Posterior vena cava (tissue), 2 donors: ENCODE data around the gene TMEM52. TPM values are rescaled to one million over a fixed set of nuclear protein-coding genes. Genes with fewer than 3 reads are reported as not detected.
A peak's percentile ranks its signal among the peaks of the same experiment; 100 is the strongest.
"Not testable (repeated sequence)": the region's sequence is repeated elsewhere in the genome, so short reads cannot be mapped to it uniquely, and the experiment has no call there.

Experiments
- DNase-seq: peaks from one replicate; pipeline ENCODE4 v3.0.0-alpha.2; 2020; ENCODE audit warnings: low spot score
- intact Hi-C, 2 donors: fragments of 100-400 bp; cut with DNase I; formaldehyde crosslinking; loops; one replicate each; pipeline versions ENCODE4 v1.14.1 to v1.14.2; 2022 to 2023
- total RNA-seq, 2 donors: library from RNA; stranded (reverse); fragmentation: NEBNext Ultra II Directional; extraction: Animal tissue kit (Norgen Biotek cat#: 25700); gene quantifications; one replicate each; pipeline ENCODE4 v1.2.1, GENCODE V29; 2021
- donor health status: DM: yes; HTN: yes; CAD: no.
- donor health status: DM: yes; HTN: yes; CAD: no.

The TMEM52 gene
- total RNA-seq, 2 donors from 2014 or later: not detected

GRCh38 chr1:1934848-1935247 is 15.8 kb upstream of the TMEM52 start:
- intact Hi-C loops: loop anchor here in 1 of 2 donors (5.0 kb wide), 1 partner anchor 1637 kb away; no protein-coding TSS in a partner anchor
- DNase-seq: not testable (repeated sequence)

- peak; percentile 72 for DNase-seq
These were observed 10.8 kb upstream of the TMEM52 start for GRCh38 chr1:1929639-1930545.

DNA sequence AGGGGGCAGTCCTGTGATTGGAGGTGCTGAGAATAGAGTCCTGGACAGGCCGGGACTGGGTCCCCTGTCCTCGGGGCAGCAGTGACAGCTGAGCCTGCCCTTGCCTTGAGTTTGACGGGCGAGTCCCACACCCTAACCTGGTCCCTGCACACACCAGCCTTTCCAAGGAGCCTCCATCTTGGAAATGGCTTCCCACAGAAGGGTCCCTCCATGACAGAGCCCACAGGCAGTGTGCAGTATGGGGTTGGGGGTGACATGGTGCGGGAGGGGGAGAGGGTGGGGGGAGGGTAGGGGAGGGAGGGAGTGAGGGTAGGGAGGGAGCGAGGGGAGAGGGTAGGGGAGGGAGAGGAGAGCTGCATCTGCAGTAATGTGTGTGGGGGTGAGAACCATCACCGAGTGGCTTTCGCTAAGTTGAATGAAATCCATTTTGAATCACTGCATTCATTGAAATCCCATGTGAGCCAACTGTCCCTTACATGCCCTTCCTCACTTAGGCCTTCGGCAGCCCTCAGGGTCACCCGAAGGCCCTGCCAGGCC is 10.1 kb upstream of the TMEM52 start:
- intact Hi-C loops: no loop called here
- DNase-seq: no peak

More at GRCh38 chr1:1929639-1930545, 10.8 kb upstream of the TMEM52 start:
- intact Hi-C loops: no loop called here

DNA sequence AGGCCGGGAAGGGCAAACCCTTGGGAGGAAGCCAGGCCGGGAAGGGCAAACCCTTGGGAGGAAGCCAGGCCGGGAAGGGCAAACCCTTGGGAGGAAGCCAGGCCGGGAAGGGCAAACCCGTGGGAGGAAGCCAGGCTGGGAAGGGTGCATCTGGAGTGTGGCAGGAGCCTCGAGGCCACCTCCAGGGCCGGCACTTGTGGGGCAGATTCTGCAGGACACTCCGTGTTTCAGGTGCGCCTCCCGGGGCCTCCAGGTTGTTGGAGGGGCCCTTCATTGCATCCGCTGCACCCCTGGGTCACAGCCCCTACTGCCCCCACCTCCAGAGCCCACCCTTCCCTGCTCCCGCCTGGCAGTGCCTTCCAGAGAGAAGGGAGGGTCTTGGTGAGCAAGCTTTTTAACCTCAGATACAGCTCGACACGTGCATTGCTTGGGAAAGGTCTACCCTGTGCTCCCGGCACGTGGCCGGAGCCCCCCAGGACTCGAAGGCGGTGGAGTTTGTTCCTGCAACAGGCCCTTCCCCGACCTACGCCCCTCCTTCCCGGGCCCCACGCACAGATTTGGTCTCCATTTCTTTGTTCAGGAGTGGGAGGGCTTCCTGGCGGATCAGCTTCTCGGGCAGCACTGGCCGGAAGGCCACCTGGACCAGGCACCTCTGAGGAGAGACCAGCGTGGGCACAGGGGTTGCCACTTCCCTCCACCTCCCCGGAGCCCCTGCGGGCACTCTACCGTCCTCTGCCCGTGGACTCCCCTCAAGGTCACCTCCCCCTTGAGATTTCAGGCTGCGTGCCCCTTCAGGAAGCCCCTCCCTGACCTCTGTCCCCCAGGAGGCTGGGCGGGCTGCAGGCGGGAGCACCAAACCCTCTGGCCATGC is 9.4 kb upstream of the TMEM52 start:
- intact Hi-C loops: no loop called here
- DNase-seq: peak; percentile 58

DNA sequence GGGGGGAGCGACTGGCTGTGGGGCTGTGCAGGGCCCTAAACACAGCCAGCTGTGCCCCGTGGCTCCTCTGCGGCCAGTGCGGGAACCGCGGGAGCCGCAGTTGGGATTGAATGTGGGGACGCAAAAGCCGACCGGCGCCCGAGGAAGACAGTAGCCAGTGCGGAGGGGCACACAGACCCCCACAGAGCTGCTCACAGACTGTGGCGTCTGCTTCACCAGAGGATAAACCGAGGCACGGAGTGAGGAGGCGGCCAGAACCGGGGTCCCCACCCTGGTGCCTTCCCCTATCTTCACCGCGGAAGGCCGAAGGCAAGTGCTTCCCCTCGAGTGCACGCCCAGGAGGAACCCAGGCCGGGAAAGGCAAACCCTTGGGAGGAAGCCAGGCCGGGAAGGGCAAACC is 8.7 kb upstream of the TMEM52 start:
- intact Hi-C loops: no loop called here
- peak; percentile 72 for DNase-seq

GRCh38 chr1:1926886-1927660 is 8.0 kb upstream of the TMEM52 start:
- peak; percentile 69 for DNase-seq
- intact Hi-C loops: no loop called here

DNA sequence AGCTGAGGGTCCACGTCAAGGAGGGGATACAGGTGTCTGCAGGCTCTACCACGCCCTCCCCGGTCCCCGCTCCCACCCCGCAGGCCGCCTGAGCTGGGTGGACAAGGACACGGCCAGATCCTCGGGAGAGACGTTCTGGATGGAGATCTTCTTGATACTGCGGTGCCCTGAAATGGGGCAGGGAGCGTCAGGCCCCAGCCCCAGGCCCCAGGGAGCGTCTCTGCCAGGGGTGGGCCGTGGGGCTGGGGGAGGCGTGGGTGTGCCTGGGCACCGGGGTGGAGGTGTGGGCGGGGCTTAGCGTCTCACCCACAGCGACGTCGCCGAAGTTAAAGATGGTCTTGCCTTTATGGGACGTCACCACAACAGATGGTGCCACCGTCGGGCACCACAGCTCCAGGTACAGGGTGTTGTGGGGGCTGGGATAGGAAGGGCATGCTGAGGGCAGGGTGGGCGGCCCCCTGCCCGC is 7.3 kb upstream of the TMEM52 start:
- DNase-seq: no peak
- intact Hi-C loops: no loop called here

DNA sequence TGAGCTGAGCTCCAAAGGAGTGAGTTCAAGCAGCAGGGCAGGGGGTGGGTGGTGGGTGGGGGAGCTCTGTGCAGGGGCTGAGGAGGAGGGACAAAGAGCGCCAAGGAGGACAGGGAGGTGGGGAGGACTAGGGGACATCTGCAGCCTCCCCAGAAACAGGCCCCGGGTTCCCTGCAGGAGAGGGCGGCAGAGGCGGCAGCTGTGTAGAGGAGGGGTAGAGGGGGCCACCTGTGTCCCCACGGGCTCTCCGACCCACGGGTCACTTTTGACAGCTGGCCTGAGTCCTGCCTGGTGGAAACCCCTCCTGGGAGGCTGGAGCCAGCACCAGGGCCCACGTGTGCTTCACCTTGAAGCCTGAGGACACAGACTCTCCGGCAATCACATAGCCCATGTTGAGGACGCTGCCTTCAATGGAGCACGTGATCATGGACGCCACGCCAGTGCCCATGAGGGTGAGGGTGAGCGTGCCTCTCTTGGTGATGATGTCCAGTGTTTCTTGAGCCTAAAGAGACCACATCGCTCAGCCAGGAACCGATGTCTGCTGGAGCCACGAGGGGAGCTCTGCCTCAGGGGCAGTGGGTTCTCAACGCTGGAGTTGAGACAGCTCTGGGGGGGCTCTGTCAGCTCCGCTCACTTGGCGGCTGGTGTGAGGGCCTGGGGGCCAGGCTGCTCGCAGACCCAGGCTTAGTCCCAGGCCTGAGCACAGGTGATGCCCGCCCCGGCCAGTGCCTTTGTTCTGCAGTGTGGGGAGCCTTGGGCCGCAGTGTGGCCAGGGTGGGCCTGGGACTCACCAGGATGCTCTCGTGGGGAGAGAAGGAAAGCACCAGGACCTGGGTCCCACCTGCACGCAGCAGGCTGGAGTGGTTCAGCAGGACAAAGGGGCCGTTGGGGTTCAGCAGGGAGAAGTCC is 6.6 kb upstream of the TMEM52 start:
- no peak for DNase-seq

DNA sequence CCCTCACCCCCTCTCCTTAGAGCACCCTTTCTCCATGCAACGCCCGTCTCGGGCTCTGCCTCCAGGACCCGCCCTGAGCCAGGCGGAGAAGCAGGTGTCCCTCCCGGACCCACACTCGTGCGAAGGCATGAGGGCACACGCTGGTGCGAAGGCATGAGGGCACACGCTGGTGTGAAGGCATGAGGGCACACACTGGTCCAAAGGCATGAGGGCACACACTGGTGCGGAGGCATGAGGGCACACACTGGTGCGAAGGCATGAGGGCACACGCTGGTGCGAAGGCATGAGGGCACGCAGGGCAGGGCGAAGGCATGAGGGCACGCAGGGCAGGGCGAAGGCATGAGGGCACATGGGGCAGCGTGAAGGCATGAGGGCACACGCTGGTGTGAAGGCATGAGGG is 5.8 kb upstream of the TMEM52 start:
- intact Hi-C loops: no loop called here
- no peak for DNase-seq

More for the DNA sequence above, 6.6 kb upstream of the TMEM52 start:
- intact Hi-C loops: no loop called here

DNA sequence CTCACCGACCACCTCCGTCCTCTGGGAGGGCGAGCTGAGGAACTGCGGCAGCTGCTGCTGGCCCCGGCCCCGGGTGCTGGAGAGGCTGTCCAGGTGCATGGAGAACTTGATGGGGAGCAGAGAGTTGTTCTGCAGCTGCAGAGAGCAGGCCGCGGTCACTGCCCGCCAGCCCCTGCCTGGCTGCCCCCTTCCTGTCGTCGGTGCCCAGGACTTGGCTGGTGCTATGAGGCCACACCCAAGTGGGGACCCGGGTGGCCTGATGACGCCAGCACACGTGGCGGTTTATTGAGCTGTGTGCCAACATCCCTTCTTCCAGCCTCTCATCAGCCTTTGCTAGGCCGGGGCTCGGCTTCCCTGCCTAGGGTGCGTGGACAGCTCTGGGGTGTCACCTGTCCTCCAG is 5.3 kb upstream of the TMEM52 start:
- intact Hi-C loops: no loop called here
- DNase-seq: no peak

DNA sequence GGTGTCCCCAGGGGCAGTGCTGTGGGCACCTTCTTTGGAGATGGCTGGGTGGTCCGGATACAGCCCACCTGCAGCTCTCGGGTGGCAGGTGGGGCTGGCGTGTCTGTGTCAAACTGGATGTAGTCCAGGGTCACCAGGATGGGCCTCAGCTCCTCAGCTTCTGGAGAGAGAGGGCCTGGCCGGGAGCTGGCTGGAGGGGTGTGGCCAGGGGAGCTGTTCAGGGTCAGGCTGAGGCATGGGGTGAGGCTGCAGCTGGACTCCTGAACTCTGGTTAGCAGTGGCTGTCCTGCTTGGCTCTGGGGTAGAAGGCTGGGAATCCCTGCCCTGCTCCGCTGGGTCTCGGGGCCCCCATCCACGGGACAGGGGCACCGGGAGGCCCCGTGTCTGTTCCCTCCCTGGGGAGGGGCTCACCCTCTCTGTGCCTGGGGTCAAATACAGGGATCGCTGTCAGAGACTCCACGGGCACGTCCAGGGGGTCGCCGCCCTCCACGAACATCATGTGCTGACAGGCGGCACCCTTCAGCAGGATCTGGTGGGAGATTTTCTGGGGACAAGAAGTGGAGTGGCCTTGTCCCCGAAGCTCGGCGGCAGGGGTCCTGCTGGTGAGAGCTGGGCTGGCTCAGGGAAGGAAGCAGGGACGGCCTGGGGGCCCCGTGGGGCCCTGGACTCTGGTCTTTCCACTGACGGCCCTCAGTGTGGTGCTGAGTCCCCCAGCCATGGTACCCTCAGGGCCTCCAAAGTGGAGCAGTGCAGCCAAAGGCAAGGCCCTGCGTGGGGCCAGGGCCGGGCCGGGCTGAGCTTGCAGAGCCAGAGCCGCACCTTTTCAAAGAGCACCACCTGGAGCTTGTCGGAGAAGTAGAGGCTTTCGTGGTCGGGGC is 4.1 kb upstream of the TMEM52 start:
- no peak for DNase-seq
- intact Hi-C loops: no loop called here

GRCh38 chr1:1922702-1922955 is 3.5 kb upstream of the TMEM52 start:
- DNase-seq: no peak
- intact Hi-C loops: no loop called here

GRCh38 chr1:1921901-1922701 is 3.0 kb upstream of the TMEM52 start:
- intact Hi-C loops: no loop called here
- DNase-seq: peak; percentile 70

DNA sequence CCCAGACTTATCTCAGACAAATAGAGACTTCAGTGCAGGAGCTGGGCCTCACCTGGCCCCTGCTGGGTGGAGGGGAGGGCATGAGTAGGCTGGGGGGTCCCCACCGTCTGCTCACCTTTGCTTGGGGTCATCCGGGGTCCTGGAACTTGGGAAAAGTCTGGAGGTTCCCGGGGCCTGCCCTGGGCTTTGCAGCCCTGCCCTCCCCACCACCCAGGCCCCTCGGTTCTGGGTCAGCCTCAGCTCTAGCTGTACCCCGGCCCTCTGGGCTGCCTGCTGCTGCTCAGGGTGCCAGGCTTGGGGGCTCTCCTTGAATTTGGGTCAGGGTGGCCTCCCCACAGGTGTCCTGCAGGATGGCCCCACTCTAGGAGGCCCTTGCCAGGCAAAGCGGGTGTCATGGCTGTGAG is 2.4 kb upstream of the TMEM52 start:
- DNase-seq: no peak

DNA sequence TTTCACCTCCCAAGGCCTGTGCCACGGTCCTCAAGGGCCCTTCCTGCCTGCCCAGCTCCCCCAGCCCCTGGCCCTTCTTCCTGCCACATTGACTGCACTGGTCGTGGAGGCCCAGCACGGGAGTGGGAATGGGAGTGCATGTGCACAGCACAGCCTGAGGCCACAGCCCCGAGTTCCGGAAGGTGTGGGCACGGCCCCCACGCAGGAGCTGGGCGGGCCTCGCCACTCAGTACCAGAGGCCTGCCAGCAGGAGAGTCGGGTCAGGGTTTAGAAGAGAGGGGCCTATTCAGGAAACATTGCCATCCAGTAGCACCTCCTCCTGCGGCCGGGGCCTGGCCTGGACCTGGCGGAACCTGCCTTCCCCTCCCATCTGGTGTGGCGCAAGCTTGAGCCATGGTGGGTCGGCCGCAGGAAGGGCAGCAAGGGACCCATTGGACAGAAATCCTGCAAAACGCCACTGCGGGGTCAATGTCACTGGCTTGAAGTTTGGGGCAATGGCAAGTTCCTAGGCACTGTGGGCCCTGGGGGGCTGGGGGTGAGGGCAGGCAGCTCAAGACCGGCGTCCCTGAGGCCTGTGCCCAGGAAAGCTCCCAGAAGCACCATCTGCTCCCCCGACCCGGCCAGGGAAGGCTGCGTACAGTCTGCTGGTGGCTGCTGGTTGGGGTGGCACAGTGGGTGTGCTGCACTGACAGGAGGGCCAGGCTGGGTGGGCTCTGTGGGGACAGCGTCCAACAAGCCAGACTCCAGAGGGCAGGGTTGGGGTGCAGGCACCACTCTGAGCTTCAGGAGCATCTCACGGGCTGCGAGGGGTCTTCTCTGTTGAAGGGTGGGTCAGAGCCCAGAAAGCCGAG is 1.8 kb upstream of the TMEM52 start:
- DNase-seq: peak; percentile 79
- intact Hi-C loops: no loop called here

More for the DNA sequence above, 2.4 kb upstream of the TMEM52 start:
- intact Hi-C loops: no loop called here
